SHP77 (cell line): ENCODE results near the gene TAF4.

Experiments used
- DNase-seq, 2 experiments: peaks; one replicate each; lab custom pipeline; 2025; lab: John Stamatoyannopoulos, UW

TAF4 gene

DNA sequence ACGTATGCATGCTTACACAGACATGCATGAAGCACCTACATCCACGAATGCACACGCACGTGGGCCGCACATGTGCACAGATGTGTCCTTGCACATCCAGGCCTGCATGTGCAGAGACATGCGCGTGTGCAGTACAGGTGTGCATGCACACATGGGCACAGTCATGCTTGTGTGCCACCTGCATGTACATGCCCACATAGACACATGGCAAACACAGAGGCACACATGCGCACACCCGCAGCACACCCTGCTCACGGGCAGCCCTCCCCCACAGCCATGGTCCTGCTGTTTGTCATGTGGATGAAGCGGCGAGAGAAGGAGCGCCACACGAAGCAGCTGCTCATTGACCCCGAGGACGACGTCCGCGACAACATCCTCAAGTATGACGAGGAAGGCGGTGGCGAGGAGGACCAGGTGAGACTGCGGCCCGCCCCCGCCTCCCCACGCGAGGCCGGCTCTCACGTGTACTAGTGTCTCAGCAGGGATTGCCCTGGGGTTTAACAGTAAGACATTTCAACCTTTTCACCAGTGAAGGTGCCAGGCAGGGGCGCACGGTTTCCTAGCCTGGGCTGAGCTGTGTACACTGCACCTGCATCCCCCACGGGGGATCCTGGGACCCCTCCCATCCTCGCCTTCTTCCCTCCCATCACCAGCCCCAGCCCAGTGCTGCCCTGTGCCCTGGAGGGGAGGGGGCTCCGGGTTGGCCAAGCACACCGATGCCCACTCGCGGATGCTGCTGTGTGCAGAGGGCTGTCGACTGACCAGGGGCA is 132.8 kb downstream of the TAF4 start:
- DNase-seq: no peak

DNA sequence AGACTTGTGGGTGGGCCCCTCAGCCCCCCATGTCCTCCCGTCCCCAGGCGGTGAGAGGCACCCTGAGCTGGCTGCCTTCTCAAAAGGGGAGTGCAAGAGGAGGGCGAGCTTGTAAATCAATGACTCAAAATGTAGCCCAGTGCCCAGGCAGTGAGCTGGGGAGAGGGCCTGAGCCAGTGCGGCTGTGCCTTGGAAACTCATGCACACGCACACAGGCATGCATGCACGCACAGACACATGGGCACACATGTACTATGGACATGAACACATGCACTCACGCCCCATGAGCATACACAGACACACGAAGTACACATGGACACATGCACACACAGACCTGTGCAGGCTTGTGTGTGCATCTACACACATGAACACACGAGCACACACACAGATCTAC is 133.5 kb downstream of the TAF4 start:
- no peak for DNase-seq

- DNase-seq: no peak
These were observed 134.0 kb downstream of the TAF4 start for GRCh38 chr20:61931476-61932198.

DNA sequence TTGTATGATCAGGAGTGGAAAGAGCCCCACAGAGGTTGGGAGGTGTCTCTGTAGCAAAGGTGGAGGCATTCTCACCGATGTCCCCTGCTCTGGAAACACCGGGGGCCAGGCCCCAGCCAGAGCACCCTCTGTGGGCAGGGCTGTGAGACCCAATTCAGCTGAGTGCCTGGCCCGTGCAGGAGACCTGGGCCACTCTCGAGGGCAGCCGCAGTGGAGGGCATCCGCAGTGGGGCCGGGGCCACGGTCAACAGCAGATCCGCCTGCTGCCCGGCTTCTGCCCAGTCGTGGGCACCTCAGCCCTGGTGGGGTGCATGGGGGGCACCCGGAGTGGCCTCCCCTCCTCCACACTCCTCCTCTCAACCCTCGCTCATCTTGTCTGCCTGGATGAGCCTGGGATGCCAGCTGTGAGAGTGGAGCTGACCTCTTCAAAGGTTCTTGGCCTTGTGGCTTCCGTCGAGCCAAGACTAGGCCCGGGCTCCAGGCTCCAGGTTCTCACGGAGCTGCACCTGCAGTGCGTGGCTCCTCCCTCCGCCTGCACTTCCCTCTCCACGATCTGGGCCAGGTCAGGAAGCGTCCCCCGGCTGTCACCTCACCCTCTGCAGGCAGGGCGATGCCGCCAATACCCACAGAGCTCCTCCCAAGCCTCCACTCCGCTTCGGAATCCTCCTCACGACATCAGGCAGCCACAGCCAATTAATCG is 134.8 kb downstream of the TAF4 start:
- DNase-seq: no peak

- no peak for DNase-seq
These were observed 135.6 kb downstream of the TAF4 start for GRCh38 chr20:61929971-61930666.

GRCh38 chr20:61929561-61929960 is 136.1 kb downstream of the TAF4 start:
- no peak for DNase-seq

DNA sequence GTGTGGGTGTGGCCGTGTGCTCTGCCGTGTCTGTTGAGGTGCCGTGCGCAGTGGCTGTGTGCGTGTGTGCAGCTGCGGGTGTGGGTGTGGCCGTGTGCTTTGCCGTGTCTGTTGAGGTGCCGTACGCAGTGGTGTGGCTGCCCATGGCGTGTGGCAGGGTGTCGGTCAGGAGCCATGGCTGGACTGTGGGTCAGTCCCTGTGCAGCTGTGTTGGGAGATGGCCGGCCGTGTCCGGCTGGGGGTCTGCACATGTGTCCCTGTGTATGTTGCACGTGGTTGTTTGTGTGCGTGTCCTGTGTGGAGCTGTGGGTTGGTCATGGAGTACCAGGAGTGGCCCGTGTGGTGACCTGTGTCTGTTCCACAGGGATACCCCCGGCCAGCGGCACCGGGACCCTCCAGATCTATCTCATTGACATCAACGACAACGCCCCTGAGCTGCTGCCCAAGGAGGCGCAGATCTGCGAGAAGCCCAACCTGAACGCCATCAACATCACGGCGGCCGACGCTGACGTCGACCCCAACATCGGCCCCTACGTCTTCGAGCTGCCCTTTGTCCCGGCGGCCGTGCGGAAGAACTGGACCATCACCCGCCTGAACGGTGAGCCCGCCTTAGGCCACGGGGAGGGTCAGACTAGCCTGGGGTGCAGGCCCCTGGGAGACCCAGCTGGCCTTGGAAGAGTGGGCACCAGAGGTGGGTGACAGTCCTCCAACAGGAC is 137.7 kb downstream of the TAF4 start:
- DNase-seq: no peak

- DNase-seq: no peak
These were observed 138.4 kb downstream of the TAF4 start for GRCh38 chr20:61927193-61927825.

DNA sequence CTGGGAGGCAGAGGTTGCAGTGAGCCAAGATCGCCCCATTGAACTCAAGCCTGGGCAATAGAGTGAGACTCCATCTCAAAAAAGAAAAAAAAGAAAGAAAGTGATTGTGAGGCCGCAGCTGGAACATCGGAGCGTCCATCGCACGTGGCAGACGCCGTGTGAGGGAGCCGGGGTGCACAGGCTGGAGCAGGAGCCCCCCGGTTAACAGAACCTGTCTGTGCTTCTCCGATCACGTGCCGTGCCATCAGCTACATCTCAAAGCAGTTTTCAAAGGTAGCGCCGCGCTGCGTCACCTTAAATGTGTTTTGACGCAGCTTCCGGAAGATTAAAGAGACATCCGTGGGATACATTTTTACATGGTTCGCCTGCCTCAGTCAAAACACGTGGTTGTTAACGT is 138.9 kb downstream of the TAF4 start:
- no peak for DNase-seq

DNA sequence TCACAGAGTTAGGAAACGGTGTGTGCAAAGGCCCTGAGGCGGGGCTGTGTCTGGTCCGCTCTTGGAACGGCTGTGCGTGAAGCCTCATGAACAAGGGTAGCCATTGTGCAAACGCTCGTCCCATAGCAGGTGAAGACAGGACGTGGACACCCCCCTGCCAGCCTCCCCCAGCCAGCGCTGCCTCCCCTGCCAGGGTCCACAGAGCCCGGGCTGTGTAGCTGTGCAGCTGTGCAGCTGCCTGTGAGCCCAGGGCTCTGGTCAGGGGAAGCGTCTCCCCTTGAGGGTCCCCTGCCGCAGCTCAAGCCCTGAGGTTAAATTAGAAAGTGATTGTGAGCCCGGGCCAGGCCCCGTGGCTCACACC is 139.4 kb downstream of the TAF4 start:
- DNase-seq: no peak

- DNase-seq: no peak
These were observed 140.0 kb downstream of the TAF4 start for GRCh38 chr20:61925555-61926252.

- no peak for DNase-seq
These were observed 140.7 kb downstream of the TAF4 start for GRCh38 chr20:61924858-61925554.
